Neuronal stem cell (in vitro differentiated cells): ENCODE results near the gene PBLD.
"Not testable (repeated sequence)": the region's sequence is repeated elsewhere in the genome, so short reads cannot be mapped to it uniquely, and the experiment has no call there.

Experiments used
- DNase-seq: peaks from one replicate; pipeline ENCODE4 v3.0.0-alpha.2; 2013; ENCODE audit warnings: low spot score
- H2AFZ ChIP-seq: one replicate; pipeline ENCODE4 v1.6.1; 2013; ENCODE audit warnings: mild to moderate bottlenecking, low read length, inconsistent platforms
- H2AK5ac ChIP-seq: 2 replicates; pipeline ENCODE4 v1.6.1; 2013; ENCODE audit warnings: low read depth, mild to moderate bottlenecking, inconsistent platforms, low read length, moderate library complexity, mixed read lengths
- H2BK120ac ChIP-seq: 2 replicates; pipeline ENCODE4 v1.6.1; 2013; ENCODE audit warnings: low read depth, mild to moderate bottlenecking, inconsistent platforms, low read length, moderate library complexity, mixed read lengths
- H2BK12ac ChIP-seq: one replicate; pipeline ENCODE4 v1.6.1; 2013; ENCODE audit warnings: low read length, inconsistent platforms
- H2BK15ac ChIP-seq: 2 replicates; pipeline ENCODE4 v1.6.1; 2013; ENCODE audit warnings: mild to moderate bottlenecking, low read length, inconsistent platforms, mixed read lengths
- H2BK5ac ChIP-seq: one replicate; pipeline ENCODE4 v1.6.1; 2013; ENCODE audit warnings: inconsistent platforms, mild to moderate bottlenecking, low read length, moderate library complexity
- H3K14ac ChIP-seq: one replicate; pipeline ENCODE4 v1.6.1; 2013; ENCODE audit warnings: low read length, inconsistent platforms
- H3K18ac ChIP-seq: 2 replicates; pipeline ENCODE4 v1.6.1; 2013; ENCODE audit warnings: low read length, inconsistent platforms
- H3K23ac ChIP-seq: 2 replicates; pipeline ENCODE4 v1.6.1; 2013; ENCODE audit warnings: low read depth, mild to moderate bottlenecking, mixed read lengths, low read length, inconsistent platforms; ENCODE audit not compliant: poor library complexity
- H3K27ac ChIP-seq: replicated peaks from 3 replicates; pipeline ENCODE4 v1.5.1; 2013; ENCODE audit warnings: low read length, inconsistent platforms
- H3K27me3 ChIP-seq, 3 experiments: 2 replicates each; pipeline ENCODE4 v1.6.1; 2013; ENCODE audit warnings: low read length in 3 of 3, mild to moderate bottlenecking in 2 of 3, inconsistent platforms in 1 of 3, low read depth in 1 of 3, mixed read lengths in 1 of 3, moderate library complexity in 1 of 3; ENCODE audit not compliant: control insufficient read depth in 3 of 3, insufficient read depth in 3 of 3
- H3K36me3 ChIP-seq, 2 donors: replicated peaks in 1 of 2; 2 replicates each; pipeline ENCODE4 v1.6.1; 2013; ENCODE audit warnings: low read length in 2 of 2; ENCODE audit not compliant: control insufficient read depth in 2 of 2, insufficient read depth in 2 of 2
- H3K4ac ChIP-seq: 2 replicates; pipeline ENCODE4 v1.6.1; 2013; ENCODE audit warnings: inconsistent platforms, mild to moderate bottlenecking, low read length, moderate library complexity
- H3K4me1 ChIP-seq, 2 donors: 1 replicate in 1 of 2; 2 replicates in 1 of 2; pipeline ENCODE4 v1.6.1; 2013; ENCODE audit warnings: low read length in 2 of 2, low read depth in 1 of 2; ENCODE audit not compliant: control insufficient read depth in 2 of 2, insufficient read depth in 1 of 2
- H3K4me2 ChIP-seq: one replicate; pipeline ENCODE4 v1.6.1; 2013; ENCODE audit warnings: mild to moderate bottlenecking, low read length, inconsistent platforms; ENCODE audit not compliant: insufficient read depth, poor library complexity, severe bottlenecking
- H3K4me3 ChIP-seq, 2 donors: 2 replicates each; pipeline ENCODE4 v1.5.1; 2013; ENCODE audit warnings: low read length in 2 of 2, mild to moderate bottlenecking in 2 of 2, inconsistent platforms in 1 of 2, moderate library complexity in 1 of 2
- H3K79me1 ChIP-seq: one replicate; pipeline ENCODE4 v1.6.1; 2013; ENCODE audit warnings: low read depth, mild to moderate bottlenecking, inconsistent platforms, low read length, moderate library complexity
- H3K9ac ChIP-seq: one replicate; pipeline ENCODE4 v1.6.1; 2013; ENCODE audit warnings: mild to moderate bottlenecking, low read depth, low read length, inconsistent platforms; ENCODE audit not compliant: poor library complexity
- H3K9me3 ChIP-seq, 2 donors: replicated peaks in 1 of 2; 2 replicates each; pipeline versions ENCODE3 to v1.6.1; 2013; ENCODE audit warnings: low read length in 2 of 2, mild to moderate bottlenecking in 2 of 2, inconsistent platforms in 1 of 2, low read depth in 1 of 2, mixed read lengths in 1 of 2, moderate library complexity in 1 of 2; ENCODE audit not compliant: control insufficient read depth in 2 of 2, insufficient read depth in 1 of 2
- H4K8ac ChIP-seq: one replicate; pipeline ENCODE4 v1.6.1; 2013; ENCODE audit warnings: low read depth, mild to moderate bottlenecking, inconsistent platforms, low read length, moderate library complexity
- H4K91ac ChIP-seq: one replicate; pipeline ENCODE4 v1.6.1; 2013; ENCODE audit warnings: low read length, low read depth, mild to moderate bottlenecking, inconsistent platforms; ENCODE audit not compliant: poor library complexity
- WGBS, 2 donors: extraction: QIAGEN DNeasy Blood & Tissue Kit; methylation state at CpG; one replicate each; pipeline ENCODE4 v1.1.7; 2013; ENCODE audit warnings: missing lambda C conversion rate in 2 of 2, mixed read lengths in 1 of 2; ENCODE audit not compliant: insufficient read length in 2 of 2, insufficient replicate concordance in 1 of 2; ENCODE audit errors: extremely low coverage in 2 of 2; 5-methylcytosine and 5-hydroxymethylcytosine counted together

The PBLD gene

GRCh38 chr10:68327889-68328786, 4.6 kb downstream of the PBLD start:
- Histone ChIP-seq H3K27me3 (no peaks in the 10 kb centered on the region), H4K8ac (no peak overlapping the region), H3K27ac (peak overlapping the region; percentile 1), H3K9ac (no peak overlapping the region), H2BK5ac (no peak overlapping the region), H2AFZ (peak overlapping the region; percentile 83), H3K18ac (no peak overlapping the region), H2AK5ac (no peak overlapping the region), H4K91ac (no peak overlapping the region), H3K4ac (no peak overlapping the region), H2BK15ac (no peak overlapping the region), H3K4me2 (no peak overlapping the region), H3K14ac (no peak overlapping the region), H2BK12ac (no peak overlapping the region), H3K23ac (no peak overlapping the region), H3K4me1 (peaks cover 4 to 13% of the 10 kb centered on the region in 2 donors), H2BK120ac (no peak overlapping the region), H3K4me3 (no peak overlapping the region), H3K36me3 (peaks cover 0 to 2% of the 10 kb centered on the region in 2 donors), H3K9me3 (no peaks in the 10 kb centered on the region), H3K79me1 (no peaks in the 10 kb centered on the region)
- WGBS, 2 donors = no CpG with 5 or more reads among the region's 4 CpGs
- DNase-seq = no peak

GRCh38 chr10:68324396-68324795, 8.3 kb downstream of the PBLD start:
- H3K4me2 ChIP-seq, H3K18ac ChIP-seq: not testable (repeated sequence)
- WGBS, 2 donors = no CpG with 5 or more reads among the region's 4 CpGs

GRCh38 chr10:68318331-68319059, 14.2 kb downstream of the PBLD start:
- no peak for DNase-seq
- Histone ChIP-seq H2BK15ac (no peak overlapping the region), H2BK5ac (no peak overlapping the region), H3K14ac (no peak overlapping the region), H2AK5ac (no peak overlapping the region), H3K79me1 (no peaks in the 10 kb centered on the region), H3K18ac (no peak overlapping the region), H3K9ac (no peak overlapping the region), H3K27ac (no peak overlapping the region), H3K9me3 (peaks cover 4 to 10% of the 10 kb centered on the region in 2 donors), H3K4ac (no peak overlapping the region), H4K8ac (no peak overlapping the region), H3K4me2 (no peak overlapping the region), H3K36me3 (no peaks in the 10 kb centered on the region), H3K23ac (no peak overlapping the region), H4K91ac (no peak overlapping the region), H3K4me3 (no peak overlapping the region), H3K27me3 (no peaks in the 10 kb centered on the region), H2BK12ac (no peak overlapping the region), H2BK120ac (no peak overlapping the region), H3K4me1 (no peaks in the 10 kb centered on the region), H2AFZ (no peak overlapping the region)
- WGBS, 2 donors = no CpG with 5 or more reads among the region's 1 CpG

More at GRCh38 chr10:68324396-68324795, 8.3 kb downstream of the PBLD start:
- not testable (repeated sequence) for H3K23ac ChIP-seq, H2BK120ac ChIP-seq, H3K79me1 ChIP-seq, H2AFZ ChIP-seq, H3K36me3 ChIP-seq, H2AK5ac ChIP-seq, H4K91ac ChIP-seq, H3K27me3 ChIP-seq, H2BK5ac ChIP-seq, DNase-seq, H3K9ac ChIP-seq, H4K8ac ChIP-seq, H2BK15ac ChIP-seq, H3K14ac ChIP-seq, H3K4me3 ChIP-seq, H3K27ac ChIP-seq, H2BK12ac ChIP-seq, H3K4ac ChIP-seq, H3K9me3 ChIP-seq
- H3K4me1 ChIP-seq = peaks cover 0 to 11% of the 10 kb centered on the region in 2 donors

GRCh38 chr10:68315582-68315981, 17.1 kb downstream of the PBLD start:
- no peak overlapping the region for H3K27ac ChIP-seq
- no peaks in the 10 kb centered on the region for H3K36me3 ChIP-seq
- no peak overlapping the region for H3K18ac ChIP-seq
- no CpG with 5 or more reads among the region's 1 CpG for WGBS, 2 donors
- H2BK5ac ChIP-seq = no peak overlapping the region
- H4K8ac ChIP-seq = no peak overlapping the region
- no peak overlapping the region for H2BK120ac ChIP-seq
- peak overlapping the region in 1 of 2 donors; percentile 67 for H3K4me3 ChIP-seq
- no peak overlapping the region for H2BK15ac ChIP-seq
- no peak overlapping the region for H4K91ac ChIP-seq
- H3K4me1 ChIP-seq = no peaks in the 10 kb centered on the region
- H3K23ac ChIP-seq = no peak overlapping the region
- no peaks in the 10 kb centered on the region for H3K79me1 ChIP-seq
- H3K27me3 ChIP-seq = no peaks in the 10 kb centered on the region
- H3K4me2 ChIP-seq = no peak overlapping the region
- peaks cover 4 to 10% of the 10 kb centered on the region in 2 donors for H3K9me3 ChIP-seq
- no peak overlapping the region for H3K9ac ChIP-seq
- H2AK5ac ChIP-seq = no peak overlapping the region
- H3K14ac ChIP-seq = no peak overlapping the region
- DNase-seq = no peak
- no peak overlapping the region for H2BK12ac ChIP-seq
- H2AFZ ChIP-seq = no peak overlapping the region
- H3K4ac ChIP-seq = no peak overlapping the region
